Keratinocyte (primary cell): ENCODE results near the gene XAGE1B. TPM values are rescaled to one million over a fixed set of nuclear protein-coding genes. Genes with fewer than 3 reads are reported as not detected.
"Not testable (repeated sequence)": the region's sequence is repeated elsewhere in the genome, so short reads cannot be mapped to it uniquely, and the experiment has no call there.

Experiments
- DNase-seq: peaks from one replicate; pipeline ENCODE4 v3.0.0-alpha.2; 2011; ENCODE audit warnings: low read depth, missing footprints, low spot score
- FAIRE-seq: peaks from 2 replicates; lab custom pipeline; 2011; peaks lifted over from hg19 to GRCh38; lab: Jason Lieb, UNC
- H2AFZ ChIP-seq: 2 replicates; pipeline ENCODE4 v1.6.0; 2012; ENCODE audit warnings: low read length, control low read depth, inconsistent platforms; ENCODE audit not compliant: control insufficient read depth
- H3K27ac ChIP-seq: 2 replicates; pipeline ENCODE4 v1.5.1; 2011; ENCODE audit warnings: low read length; ENCODE audit not compliant: control insufficient read depth, insufficient read depth
- H3K27me3 ChIP-seq: 3 replicates; pipeline ENCODE4 v1.6.0; 2011; ENCODE audit warnings: low read length; ENCODE audit not compliant: control insufficient read depth, insufficient read depth; ENCODE audit errors: extremely low read depth
- H3K36me3 ChIP-seq, 2 experiments: 2 replicates in 1 of 2; 3 replicates in 1 of 2; pipeline ENCODE4 v1.5.1; 2011; ENCODE audit warnings: low read length in 2 of 2, mild to moderate bottlenecking in 1 of 2; ENCODE audit not compliant: control insufficient read depth in 2 of 2, insufficient read depth in 2 of 2; ENCODE audit errors: extremely low read depth in 1 of 2
- H3K4me1 ChIP-seq: 3 replicates; pipeline ENCODE4 v1.5.1; 2011; ENCODE audit warnings: low read length; ENCODE audit not compliant: control insufficient read depth, insufficient read depth; ENCODE audit errors: extremely low read depth
- H3K4me2 ChIP-seq: 3 replicates; pipeline ENCODE4 v1.6.0; 2011; ENCODE audit warnings: low read depth, low read length; ENCODE audit not compliant: control insufficient read depth, insufficient read depth; ENCODE audit errors: extremely low read depth
- H3K4me3 ChIP-seq, 3 experiments: fragments of 200-600 bp in 1 of 3; sonication (generic) in 1 of 3; 2 replicates in 2 of 3; 3 replicates in 1 of 3; pipeline ENCODE4 v1.5.1; 2011 to 2016; ENCODE audit warnings: low read length in 3 of 3, mild to moderate bottlenecking in 3 of 3, control low read depth in 2 of 3, inconsistent platforms in 1 of 3, low read depth in 1 of 3, mixed read lengths in 1 of 3, mixed run types in 1 of 3, moderate library complexity in 1 of 3; ENCODE audit not compliant: control insufficient read depth in 2 of 3, insufficient read depth in 2 of 3; ENCODE audit errors: extremely low read depth in 1 of 3
- H3K79me2 ChIP-seq: 2 replicates; pipeline ENCODE4 v1.6.0; 2012; ENCODE audit warnings: low read length; ENCODE audit not compliant: control insufficient read depth, insufficient read depth
- H3K9ac ChIP-seq: 3 replicates; pipeline ENCODE4 v1.6.0; 2011; ENCODE audit warnings: low read length; ENCODE audit not compliant: control insufficient read depth, insufficient read depth; ENCODE audit errors: extremely low read depth
- H3K9me1 ChIP-seq: 3 replicates; pipeline ENCODE4 v1.6.0; 2011; ENCODE audit warnings: low read length; ENCODE audit not compliant: control insufficient read depth, insufficient read depth; ENCODE audit errors: extremely low read depth
- H3K9me3 ChIP-seq: 2 replicates; pipeline ENCODE4 v1.5.1; 2012; ENCODE audit warnings: low read depth, low read length; ENCODE audit not compliant: control insufficient read depth
- H4K20me1 ChIP-seq: 3 replicates; pipeline ENCODE4 v1.6.0; 2011; ENCODE audit warnings: low read length; ENCODE audit not compliant: control insufficient read depth, insufficient read depth; ENCODE audit errors: extremely low read depth
- CTCF ChIP-seq, 3 experiments: IDR thresholded peaks in 1 of 3; conservative IDR thresholded peaks in 1 of 3; optimal IDR thresholded peaks in 1 of 3; 2 replicates in 2 of 3; 3 replicates in 1 of 3; pipeline versions ENCODE3 to v1.5.1; 2011; ENCODE audit warnings: low read length in 3 of 3, mild to moderate bottlenecking in 3 of 3, moderate library complexity in 2 of 3, control low read depth in 1 of 3, inconsistent platforms in 1 of 3; ENCODE audit not compliant: insufficient read depth in 2 of 3; ENCODE audit errors: extremely low read depth in 1 of 3
- EZH2 ChIP-seq: IDR thresholded peaks from one replicate; pipeline ENCODE4 v1.6.1; 2012; ENCODE audit warnings: inconsistent platforms, mild to moderate bottlenecking, low read length, moderate library complexity
- dilution Hi-C: fragments of 300-500 bp; cut with MboI; formaldehyde crosslinking; loops from one replicate; pipeline ENCODE4 v1.7.0; 2020; ENCODE audit warnings: low sequenced_read_pairs; ENCODE audit not compliant: extremely low pct_ligation_motif_present
- polyA plus RNA-seq, 5 experiments: library from polyadenylated mRNA; depleted of rRNA in 3 of 5; stranded (reverse) in 3 of 5; stranded (forward) in 1 of 5; unstranded in 1 of 5; fragments of >200 nt; gene quantifications; 1 replicate in 1 of 5; 2 replicates in 3 of 5; 3 replicates in 1 of 5; pipeline versions ENCODE4 v1.2.1 to v1.2.3, GENCODE V29; 2011 to 2012; ENCODE audit warnings: missing spikeins in 2 of 5, low read depth in 1 of 5, low replicate concordance in 1 of 5

XAGE1B gene
- polyA plus RNA-seq, 1 donor (not counting 4 experiments of a cell fraction or from before 2014, with no cell fraction given), result not detected

- no peak for TF ChIP-seq CTCF (optimal IDR thresholded peaks at IDR 0.05 in 1 of 3, IDR thresholded peaks at IDR 0.05 in 1 of 3, conservative IDR thresholded peaks at IDR 0.05 in 1 of 3; ENCODE audit: extremely low read depth in 1 of 3, insufficient read depth in 2 of 3, low read length in 3 of 3)
- no peak for TF ChIP-seq EZH2
- Histone ChIP-seq H3K9me3 (peaks cover 4% of the 10 kb centered on the region), H3K4me3 (no peak overlapping the region), H3K27me3 (no peaks in the 10 kb centered on the region), H3K4me1 (no peaks in the 10 kb centered on the region), H3K27ac (no peak overlapping the region), H3K4me2 (no peak overlapping the region), H3K9ac (no peak overlapping the region), H2AFZ (no peak overlapping the region), H4K20me1 (no peaks in the 10 kb centered on the region), H3K9me1 (no peaks in the 10 kb centered on the region), H3K79me2 (no peaks in the 10 kb centered on the region), H3K36me3 (no peaks in the 10 kb centered on the region)
- dilution Hi-C loops, result no loop called here
- no peak for FAIRE-seq
- DNase-seq, result no peak
Measured at GRCh38 chrX:52544147-52544840, 27.4 kb upstream of the XAGE1B start.

GRCh38 chrX:52542311-52542710, 25.4 kb upstream of the XAGE1B start:
- no peaks in the 10 kb centered on the region for H3K4me1 ChIP-seq
- no peaks in the 10 kb centered on the region for H3K9me1 ChIP-seq
- H3K36me3 ChIP-seq, result no peaks in the 10 kb centered on the region
- no peaks in the 10 kb centered on the region for H3K79me2 ChIP-seq
- FAIRE-seq, result no peak
- no peaks in the 10 kb centered on the region for H4K20me1 ChIP-seq
- H3K27ac ChIP-seq, result no peak overlapping the region
- dilution Hi-C loops, result no loop called here
- H3K27me3 ChIP-seq, result no peaks in the 10 kb centered on the region
- H3K4me3 ChIP-seq, result no peak overlapping the region
- DNase-seq, result no peak
- no peak overlapping the region for H2AFZ ChIP-seq
- peaks cover 4% of the 10 kb centered on the region for H3K9me3 ChIP-seq
- H3K9ac ChIP-seq, result no peak overlapping the region
- TF ChIP-seq CTCF (optimal IDR thresholded peaks at IDR 0.05 in 1 of 3, IDR thresholded peaks at IDR 0.05 in 1 of 3, conservative IDR thresholded peaks at IDR 0.05 in 1 of 3; ENCODE audit: extremely low read depth in 1 of 3, insufficient read depth in 2 of 3, low read length in 3 of 3) (no peak), EZH2 (no peak)
- H3K4me2 ChIP-seq, result no peak overlapping the region

- H3K27me3 ChIP-seq, H2AFZ ChIP-seq, H3K9me3 ChIP-seq, H3K9me1 ChIP-seq, H3K36me3 ChIP-seq, FAIRE-seq, H3K9ac ChIP-seq, H3K4me2 ChIP-seq, DNase-seq, H3K27ac ChIP-seq, H3K4me3 ChIP-seq, H3K79me2 ChIP-seq, dilution Hi-C loops, H3K4me1 ChIP-seq, H4K20me1 ChIP-seq: not testable (repeated sequence)
Measured at GRCh38 chrX:52541051-52541450, 24.2 kb upstream of the XAGE1B start.
